HG03025 (cell line): ENCODE results near the gene GRM7.

Experiments used
- ATAC-seq: cut with Tn5 transposase; IDR thresholded peaks from one replicate; pipeline ENCODE4 v1.9.1; 2021; ENCODE audit warnings: mild to moderate bottlenecking, moderate library complexity; ENCODE audit not compliant: unreplicated experiment, low FRiP score

The GRM7 gene

DNA sequence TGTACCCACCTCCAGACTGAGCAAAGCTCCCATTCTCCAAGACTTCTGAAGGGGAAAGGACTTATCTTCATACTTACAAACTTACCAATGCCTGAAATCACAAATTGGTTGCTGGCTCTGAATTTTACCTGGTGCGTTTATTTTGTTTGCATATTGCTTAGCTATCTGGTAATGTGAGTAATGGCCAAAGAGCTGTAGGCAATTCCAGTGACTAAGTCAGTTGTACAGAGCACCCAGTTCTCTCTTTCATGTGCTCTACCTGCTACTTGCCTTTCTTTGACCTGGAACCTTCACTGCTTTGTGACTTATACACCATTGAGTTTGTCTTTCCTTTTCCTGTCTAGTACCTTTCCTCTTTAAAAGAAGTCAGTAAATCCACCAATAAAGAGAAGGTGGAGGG is 884.8 kb downstream of the GRM7 start:
- no peak for ATAC-seq

DNA sequence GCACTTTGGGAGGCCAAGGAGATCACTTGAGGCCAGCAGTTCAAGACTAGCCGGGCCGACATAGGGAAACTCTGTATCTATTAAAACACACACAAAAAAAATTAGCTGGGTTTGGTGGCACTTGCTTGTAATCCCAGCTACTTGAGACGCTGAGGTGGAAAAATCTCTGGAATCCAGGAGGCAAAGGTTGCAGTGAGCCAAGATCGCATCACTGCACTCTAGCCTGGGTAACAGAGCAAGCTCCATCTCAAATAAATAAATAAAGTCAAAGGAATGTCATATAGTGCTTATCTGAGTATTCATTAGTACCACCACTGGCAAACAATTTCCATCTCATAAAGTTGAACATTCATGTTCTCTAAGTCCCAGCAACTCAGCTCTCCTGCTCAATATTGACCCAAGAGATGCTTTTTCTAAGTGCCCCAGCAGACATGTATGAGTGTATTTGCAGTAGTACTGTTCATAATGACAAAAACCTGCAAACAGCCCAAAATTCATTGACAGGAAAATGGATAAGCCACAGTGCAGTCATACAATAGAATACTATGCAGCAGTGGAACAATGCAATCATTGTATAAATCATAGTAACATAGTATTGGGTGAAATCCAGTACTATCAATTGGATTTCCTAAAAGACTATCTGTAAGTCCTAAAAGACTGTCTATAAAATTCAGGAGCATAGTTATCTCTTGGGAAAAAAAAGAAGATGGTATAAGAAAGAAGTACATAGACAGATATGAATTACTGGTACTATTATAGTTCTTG is 889.2 kb downstream of the GRM7 start:
- ATAC-seq = no peak

DNA sequence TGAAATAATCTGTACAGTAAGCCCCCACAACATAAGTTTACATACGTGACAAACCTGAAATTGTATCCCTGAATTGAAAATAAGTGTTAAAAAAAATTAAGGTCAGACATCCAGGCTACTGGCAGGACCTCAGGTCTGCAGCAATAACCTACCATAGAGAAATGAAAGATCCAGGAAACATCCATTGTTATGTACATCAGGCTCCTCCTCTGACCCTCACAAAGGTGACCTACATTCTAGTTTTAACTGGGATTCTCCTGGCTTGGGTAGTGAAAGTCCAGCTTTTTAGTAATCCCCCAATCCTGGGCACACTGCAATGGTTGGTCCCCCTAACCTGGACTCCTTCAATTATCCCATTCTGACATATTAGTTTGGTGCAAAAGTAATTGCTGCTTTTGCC is 891.1 kb downstream of the GRM7 start:
- no peak for ATAC-seq

DNA sequence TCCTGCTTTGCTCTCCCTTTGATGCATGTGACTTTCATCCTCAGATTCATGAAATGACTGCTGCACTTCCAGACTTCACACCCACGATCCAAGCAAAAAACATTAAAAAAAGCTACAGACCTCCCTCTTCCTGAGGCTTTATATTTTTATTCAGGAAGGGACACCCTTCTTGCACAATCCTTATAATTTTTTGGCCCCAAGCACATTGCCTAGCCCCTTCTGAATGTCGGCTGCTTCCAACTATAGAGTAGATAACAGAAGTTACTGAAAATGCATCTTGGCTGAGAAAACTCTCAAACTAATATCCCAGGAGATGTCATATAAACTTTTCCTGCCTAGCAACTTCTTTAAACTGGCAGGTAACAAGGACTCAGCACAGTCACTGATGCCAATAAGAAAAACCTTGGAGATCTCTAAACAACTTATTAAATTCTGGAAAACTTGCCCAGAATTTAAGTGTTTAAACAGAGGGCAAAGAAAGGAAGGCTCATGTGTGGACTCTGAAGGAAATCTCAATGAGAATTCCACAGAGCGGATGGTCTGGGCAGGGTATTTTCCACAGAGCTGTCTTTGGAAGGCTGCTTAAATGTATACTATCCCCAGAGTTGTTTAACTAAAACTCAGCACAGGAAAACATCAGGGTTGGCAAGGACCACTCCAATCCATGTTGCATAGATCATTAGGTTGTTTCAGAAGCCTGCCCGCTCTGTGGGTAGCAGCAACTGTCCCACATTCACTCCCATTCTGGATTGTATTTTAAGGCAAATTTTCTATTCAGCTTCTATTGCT is 893.9 kb downstream of the GRM7 start:
- no peak for ATAC-seq

DNA sequence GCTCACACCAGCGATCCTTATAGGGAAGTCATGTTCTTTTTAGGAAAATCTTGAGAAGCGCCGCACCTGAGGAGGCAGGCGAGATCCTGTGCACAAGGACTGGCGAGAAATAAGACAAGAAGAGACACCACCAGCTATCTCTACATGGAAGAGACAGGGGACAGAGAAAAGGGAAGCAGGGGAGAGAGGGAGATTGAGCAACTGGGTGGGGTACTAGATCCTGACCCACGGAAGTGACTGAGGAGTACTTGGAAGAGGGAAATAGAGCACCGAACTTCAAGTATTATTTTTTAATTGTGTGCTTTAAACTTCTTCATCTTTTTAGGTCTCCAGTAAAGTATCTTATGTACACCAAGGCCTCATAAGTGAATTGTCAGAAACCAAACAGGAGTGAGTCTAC is 898.7 kb downstream of the GRM7 start:
- ATAC-seq = no peak

DNA sequence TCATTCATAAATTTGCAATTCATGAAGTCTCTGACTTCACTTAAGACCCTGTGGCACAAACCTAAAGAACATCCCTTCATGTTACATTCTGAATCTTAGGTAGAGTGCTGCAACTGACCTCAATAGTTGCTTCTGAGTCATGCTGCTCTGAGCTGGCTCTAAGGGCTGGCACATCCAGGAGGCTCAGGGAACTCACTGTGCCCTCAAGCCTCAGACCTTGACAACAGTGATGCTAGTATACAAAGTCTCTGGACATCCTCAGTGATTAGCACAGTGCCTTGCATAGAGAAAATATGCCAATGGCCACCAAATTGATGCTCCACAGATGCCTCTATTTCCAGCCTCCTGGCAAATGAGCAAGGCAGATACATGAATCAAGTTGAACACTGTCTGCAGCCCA is 899.8 kb downstream of the GRM7 start:
- ATAC-seq = no peak

DNA sequence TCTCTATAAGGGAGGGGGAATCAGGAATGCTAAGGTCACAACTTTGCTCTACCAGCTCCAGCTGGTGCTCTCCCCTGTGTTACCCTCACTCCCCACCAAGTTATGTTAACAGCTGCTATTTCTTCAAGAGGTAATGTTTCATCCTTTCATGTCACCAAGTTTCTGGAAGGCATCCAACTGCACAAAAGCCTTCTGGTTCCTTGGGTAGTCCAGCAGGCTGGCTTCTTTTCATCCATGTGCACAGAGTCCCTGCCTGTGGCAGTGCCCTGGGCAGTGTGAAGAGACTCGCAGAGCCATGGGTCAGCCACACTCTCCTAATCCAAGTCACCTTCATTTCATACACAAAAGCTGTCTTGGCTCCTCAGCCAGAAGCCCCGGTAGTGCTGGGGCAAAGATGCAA is 903.2 kb downstream of the GRM7 start:
- ATAC-seq = no peak

DNA sequence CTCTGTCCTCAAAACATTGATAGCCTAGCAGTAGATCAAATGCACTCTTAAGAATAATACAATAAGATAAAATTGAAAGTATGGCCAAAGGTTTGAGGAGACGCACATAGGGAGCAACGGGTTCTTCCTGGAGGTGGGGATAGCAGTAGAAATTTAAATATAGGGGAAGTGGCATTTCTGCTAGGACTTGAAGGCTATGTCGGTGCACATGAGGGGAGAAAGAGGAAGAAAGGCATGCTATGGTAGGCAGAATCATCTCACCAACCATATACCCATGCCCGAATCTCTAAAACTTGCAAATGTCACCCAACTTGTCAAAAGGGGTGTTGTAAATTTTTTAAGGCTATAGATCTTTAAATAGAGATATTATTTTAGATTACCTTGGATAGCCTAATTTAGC is 905.6 kb downstream of the GRM7 start:
- ATAC-seq = no peak

DNA sequence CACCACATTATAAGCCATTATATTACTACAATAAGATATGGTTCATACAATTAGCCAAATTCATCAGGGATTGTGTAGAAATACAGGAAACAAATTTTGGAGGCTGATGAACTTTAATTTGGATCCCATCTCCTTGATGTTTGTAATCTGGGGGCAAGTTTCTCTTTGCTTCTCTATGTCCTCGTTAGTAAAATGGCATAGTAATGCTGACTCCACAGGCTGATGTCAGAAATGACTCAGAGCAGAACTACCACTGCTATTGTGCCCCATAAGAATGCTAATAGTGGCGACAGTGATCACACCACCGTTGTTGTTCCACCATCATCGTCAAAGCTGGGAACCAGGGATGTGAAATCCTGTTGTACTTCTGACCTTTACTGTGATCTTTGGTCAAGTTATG is 918.4 kb downstream of the GRM7 start:
- ATAC-seq = no peak

DNA sequence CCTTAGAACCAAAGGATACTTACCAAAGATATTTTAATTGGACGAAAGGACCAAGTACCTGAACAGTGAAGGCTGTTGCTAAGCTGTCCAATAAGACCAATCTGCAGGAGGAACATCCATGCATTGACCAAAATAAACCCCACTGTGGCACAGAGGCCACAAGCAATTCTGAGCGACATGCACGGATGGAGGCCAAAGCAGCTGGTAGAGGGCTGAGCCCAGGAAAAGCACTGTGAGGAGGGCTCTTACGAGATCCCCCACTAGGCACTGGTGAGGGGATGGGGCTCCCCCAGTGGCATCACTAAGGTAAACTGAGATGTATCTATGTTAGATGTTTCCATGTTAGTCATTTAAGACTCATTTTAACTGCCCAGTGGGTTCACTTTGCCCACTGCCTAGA is 920.5 kb downstream of the GRM7 start:
- ATAC-seq = no peak

DNA sequence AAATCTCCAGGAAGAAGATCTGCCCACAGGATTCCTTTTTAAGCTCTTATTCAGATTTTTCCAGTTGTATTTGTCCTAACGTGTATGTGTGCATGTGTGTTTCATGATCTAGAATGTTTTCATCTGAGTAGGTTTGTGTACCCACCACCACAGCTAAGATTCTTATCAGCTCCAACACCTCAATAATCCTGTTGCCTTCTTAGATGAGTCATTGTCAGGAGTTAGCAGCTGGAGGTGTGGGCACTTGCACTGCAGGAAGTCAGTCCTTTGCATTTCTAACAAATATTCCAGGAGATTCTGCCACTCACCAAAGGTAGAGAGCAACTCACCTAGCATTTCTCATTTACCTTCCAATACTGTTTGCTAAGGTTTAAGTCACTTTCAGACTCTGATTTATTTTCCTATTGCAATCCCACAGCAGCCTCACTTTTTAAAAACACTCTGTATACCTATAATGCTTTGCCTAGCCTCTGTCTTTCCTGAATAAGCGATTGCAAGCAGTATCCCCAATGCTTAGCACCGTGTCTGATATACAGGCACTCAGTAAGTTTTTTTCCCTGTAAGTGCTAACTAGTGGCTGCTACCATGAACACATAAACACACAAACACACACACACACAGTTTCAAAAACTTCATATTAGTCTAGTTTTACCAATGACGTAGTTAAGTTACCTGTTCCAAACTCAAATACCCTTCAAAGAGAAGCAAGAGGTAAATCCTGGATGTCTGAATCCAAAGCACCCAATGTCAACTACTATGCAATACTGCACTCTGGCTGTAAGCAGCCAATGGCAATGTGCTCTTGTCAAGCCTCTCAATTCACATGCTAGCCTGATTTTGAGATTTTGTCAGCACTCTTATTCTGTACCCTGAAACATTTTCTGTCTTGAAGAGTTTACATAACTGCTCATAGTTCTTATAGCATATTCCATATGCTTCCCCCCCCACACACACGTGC is 927.2 kb downstream of the GRM7 start:
- ATAC-seq = no peak

DNA sequence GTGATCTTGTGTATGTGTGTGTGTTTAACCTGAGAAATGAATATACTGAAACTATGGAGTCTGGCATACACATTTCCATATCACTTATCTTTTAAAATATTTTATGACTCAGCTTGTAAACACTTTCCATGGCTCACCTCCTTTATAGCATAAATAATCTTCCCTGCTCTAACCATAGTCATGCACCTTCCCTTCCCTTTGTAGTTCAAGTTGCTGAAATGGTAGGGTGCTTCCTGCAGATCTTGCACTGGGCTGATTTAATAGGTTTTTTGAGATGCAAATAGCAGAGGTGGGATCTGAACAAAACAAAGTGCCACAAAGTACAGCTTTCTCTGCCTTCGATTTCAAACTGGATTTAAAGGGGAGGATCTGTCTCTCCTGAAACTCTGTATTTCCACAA is 928.0 kb downstream of the GRM7 start:
- ATAC-seq = no peak

DNA sequence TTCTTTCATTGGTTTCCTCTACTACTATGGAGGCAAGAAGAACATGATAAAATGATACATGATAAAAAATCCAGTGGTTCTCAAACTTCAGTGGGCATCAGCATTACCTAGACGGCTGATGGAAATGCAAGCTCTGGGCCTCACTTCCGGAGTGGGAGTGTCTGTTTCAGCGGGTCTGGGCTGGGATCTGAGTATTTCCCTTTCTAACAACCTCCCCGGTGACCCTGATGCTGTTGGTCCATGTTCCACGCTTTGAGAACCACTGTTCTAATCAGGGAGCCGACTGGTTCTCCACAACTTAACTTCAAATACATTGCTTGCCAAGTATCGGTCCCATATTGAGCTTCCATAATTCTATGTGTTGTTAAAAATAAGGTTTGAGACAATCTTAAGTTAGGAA is 928.4 kb downstream of the GRM7 start:
- ATAC-seq = no peak

DNA sequence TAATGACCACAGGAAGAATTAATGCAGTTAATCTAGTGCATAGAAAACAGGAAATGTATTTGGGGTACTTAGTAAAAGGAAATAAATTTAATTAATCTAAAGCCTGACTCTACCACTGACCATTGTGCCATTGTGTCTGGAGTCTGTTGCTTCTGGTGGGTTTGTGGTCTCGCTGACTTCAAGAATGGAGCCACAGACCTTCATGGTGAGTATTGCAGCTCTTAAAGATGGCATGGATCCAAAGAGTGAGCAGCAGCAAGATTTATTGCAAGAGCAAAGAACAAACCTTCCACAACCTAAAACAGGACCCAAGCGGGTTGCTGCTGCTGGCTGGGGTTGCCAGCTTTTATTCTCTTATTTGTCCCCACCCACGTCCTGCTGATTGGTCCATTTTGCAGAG is 929.2 kb downstream of the GRM7 start:
- ATAC-seq = no peak
